Activated CD8-positive, alpha-beta memory T cell treated with anti-CD3 and anti-CD28 coated beads, Interleukin-2, amount 50 U/mL, for 4 hours (primary cell): ENCODE data around the gene OBI1.

Experiments
- DNase-seq: peaks from one replicate; pipeline ENCODE4 v3.0.0-alpha.2; 2020

Gene OBI1

DNA sequence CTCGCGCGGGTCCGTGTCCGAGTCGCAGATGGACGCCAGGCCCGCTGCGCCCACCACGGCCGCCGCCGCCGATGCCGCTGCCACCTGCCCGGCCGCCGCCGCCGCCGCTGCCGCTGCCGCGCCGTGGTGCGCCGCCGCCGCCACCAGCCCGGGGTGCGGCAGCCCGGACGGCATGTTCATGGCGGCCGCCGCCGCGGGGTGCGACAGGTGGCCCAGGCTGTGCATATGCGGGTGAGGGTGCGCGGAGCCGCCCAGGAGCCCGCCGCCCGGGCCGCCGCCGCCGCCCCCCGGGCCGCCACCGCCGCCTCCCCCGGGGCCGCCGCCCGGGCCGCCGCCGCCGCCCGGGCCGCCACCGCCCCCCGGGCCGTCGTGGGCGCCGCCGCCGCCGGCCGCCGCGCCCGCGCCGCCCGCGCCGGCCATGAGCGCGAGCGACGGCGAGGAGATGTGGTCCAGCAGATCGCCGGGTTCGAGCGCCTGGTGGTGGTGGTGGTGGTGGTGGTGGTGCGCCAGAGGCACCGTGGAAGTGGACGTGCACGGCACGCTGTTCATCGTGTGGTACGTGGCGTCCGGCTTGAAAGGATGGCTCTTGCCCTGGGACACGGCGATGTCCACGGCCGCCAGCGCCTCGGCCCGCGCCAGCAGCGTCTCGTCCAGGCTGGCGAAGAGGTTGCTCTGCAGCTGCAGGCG, 56.9 kb downstream of the OBI1 start:
- no peak for DNase-seq

- DNase-seq: no peak
Observed at GRCh38 chr13:78601124-78601873, 57.7 kb downstream of the OBI1 start.

GRCh38 chr13:78600280-78600883, 58.6 kb downstream of the OBI1 start:
- DNase-seq: no peak

DNA sequence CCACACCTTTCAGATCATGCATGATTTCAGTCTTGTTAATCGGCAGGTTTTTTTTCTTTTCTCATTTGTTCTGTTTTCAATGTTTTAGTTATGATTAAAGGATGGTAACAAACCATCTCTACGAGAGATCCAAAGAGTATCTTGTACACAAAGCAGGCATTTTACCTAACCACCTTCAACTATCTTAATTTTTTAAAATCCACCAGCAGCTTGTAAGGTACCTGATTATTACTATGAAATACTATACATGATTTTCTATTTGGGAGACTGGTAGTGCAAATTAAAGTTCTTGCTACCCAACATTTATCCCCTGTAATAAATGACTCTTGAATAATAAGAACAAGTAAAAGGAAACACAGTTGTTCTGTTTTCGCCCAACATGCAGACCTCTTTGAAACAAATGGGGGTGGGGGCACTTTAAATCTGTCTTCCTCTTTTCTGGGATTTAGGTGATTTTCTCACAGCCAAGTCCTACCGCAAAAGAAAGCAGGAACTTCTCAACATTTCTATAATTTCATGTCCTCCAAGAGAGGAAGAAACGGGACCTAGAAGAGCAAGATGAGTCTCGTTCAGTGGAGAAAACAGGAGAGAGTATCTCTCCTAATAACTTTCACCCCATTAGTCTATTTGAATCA, 59.2 kb downstream of the OBI1 start:
- DNase-seq: no peak

DNA sequence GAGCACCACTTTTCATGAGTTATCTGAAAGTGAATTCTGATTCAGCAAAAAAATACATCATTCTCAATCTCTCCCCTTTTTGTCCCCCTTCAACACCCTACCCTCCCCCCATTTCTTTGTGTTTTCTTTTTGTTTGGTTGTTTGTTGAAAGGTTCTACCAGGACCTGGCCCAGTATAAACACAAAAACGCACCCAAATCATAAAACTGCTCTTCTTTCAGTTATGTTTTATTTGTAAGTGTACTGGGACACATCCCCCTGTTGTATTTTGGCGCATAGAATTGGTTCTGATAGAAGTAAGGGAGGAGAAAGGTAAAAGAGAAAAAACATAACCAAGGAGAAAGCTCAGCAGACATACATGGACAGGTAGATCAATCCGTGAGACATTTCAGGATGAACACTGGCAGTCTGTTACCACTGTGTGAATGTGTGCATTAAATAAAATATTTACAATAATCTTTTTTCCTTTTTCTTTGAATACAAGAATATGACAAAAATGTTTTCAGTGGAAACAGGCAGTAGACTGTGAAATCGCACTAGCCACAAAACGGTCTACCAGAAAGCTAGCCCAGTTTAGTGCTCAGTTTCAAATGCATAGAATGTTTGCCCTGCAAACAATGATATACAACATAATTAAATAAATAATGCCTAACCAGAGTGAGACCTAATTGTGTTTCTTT, 59.9 kb downstream of the OBI1 start:
- DNase-seq: no peak

DNA sequence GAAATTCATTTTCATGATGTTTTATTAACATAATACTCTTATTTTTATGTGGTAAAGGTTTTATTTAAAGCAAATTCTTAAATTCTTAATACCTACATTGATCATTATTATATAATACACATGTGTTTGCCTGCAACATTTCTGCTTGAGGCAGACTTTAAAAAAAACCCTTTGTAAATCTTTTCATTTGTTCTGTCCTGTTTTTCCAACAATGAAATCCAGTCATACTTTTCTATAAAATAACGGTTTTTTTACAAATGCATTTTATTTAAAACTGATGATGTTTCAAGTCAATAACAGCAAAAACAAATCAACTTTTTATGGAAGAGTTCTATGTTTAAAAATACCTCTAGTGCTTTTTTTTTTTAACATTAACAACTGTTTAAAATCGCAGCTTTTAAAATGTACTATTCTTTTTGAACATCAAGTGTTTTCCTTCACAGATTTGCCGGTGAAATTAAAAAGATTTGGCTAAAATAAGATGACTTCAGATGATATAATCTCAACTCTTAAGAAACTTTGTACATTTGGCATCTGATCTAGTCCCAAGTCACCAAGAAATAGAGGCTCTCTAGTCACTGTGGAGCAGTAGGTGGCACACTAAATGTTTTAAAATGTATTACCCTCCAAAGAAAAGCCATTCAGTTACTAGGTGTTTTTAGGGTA, 60.7 kb downstream of the OBI1 start:
- no peak for DNase-seq

- DNase-seq: no peak
Observed at GRCh38 chr13:78597602-78597932, 61.4 kb downstream of the OBI1 start.

DNA sequence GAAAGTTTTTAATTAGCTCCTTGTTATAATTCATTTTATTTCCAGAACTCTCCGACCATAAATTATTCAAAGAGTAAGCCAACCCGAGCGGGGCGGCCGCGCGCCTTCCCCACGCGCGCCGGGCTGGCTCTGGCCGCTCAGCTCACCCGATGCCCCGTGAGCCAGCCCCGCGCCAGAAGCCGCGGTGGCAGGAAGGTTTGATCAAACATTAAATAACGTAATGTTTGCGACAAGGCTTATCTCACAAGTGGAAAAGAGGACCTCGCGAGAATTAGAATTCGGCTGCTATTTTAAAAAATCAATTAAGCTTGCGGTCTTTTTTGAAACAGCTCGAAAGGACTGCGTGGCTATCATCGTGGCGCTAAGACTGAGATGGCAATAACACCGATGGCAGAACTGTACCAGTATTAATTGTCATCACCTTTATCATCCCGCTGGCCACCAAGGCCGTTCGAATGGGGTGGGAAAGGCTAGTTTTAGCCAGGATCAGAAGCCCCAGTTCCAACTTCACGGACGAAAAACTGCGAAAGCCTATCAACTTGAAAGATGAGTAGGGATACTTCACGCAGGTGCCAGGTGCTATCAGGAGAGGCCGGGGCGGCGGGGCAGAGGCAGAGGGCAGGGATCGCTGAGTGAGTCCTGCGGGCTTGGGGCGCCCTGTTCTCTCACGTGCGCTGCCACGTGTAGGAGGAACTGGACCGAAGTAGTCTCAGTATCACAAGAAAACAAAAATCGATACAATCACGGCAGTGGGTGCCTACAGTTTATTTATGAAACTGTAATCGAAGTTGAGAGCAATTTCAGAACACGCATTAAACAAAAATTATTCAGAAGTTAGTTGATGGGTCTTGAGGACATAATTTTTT, 62.0 kb downstream of the OBI1 start:
- DNase-seq: no peak

- DNase-seq: no peak
Observed at GRCh38 chr13:78596399-78596735, 62.6 kb downstream of the OBI1 start.

GRCh38 chr13:78595495-78596398, 63.2 kb downstream of the OBI1 start:
- DNase-seq: no peak

GRCh38 chr13:78594456-78594975, 64.4 kb downstream of the OBI1 start:
- no peak for DNase-seq

- no peak for DNase-seq
Observed at GRCh38 chr13:78593652-78594455, 65.1 kb downstream of the OBI1 start.

- DNase-seq: no peak
Observed at GRCh38 chr13:78593129-78593528, 65.8 kb downstream of the OBI1 start.

DNA sequence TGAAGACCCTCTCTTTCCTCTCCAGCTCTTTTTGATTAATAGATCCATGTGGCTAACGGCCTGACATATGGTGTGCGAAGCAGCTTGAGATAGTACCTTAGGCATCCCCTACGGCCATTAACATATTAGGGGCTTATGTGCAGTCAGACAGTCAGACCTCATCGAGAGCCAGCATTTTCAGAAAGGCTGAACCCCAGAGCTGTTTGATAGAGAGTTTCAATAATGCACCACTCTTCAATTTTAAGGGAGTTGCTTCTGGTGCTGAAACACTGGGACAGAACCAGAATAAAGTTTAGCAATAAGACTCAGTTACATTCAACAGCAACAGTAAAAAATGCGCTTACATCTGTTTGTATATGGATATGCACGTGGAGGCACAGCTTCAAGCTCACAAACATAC, 66.4 kb downstream of the OBI1 start:
- DNase-seq: no peak

- no peak for DNase-seq
Observed at GRCh38 chr13:78589206-78589605, 69.7 kb downstream of the OBI1 start.

- no peak for DNase-seq
Observed at GRCh38 chr13:78587395-78587794, 71.6 kb downstream of the OBI1 start.

DNA sequence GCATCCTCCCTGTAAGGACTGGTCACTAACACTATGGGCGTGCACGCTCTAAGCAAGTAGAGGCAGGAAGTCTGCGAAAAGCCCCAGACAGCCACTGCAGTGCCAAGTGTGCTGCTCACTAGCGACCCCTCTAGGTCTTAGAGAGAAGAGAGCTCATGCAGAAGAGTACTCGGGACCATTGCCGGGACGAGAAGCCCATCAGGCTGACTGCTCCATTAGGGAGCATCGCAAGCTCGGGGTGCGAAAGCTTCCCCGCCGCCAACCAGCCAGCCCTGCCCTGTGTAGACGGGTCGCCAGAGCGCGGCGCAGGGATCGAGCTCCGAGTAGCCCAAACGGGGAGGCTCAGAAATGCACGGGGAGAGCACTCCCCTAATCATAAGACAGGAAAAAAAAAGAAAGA, 72.2 kb downstream of the OBI1 start:
- DNase-seq: no peak

- DNase-seq: no peak
Observed at GRCh38 chr13:78576261-78576660, 82.7 kb downstream of the OBI1 start.

DNA sequence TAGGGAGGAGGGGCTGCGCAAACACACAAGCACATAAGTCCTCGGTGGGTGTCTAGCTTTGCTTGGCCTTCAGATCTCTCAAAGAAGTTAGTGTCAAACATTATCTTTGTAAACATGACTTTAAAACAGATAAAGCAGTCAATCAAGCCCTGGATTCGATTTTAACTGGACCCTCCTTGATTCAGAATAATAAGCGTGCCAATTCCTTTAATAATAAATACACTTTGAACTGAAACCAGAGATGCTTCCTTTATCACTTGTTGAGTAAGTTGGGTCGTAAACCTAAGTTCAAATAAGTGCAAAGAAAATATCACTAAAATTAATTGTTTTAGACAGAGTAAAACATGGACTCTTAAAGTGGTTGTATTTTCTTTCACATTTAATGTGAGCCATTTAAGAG, 86.5 kb downstream of the OBI1 start:
- DNase-seq: no peak

DNA sequence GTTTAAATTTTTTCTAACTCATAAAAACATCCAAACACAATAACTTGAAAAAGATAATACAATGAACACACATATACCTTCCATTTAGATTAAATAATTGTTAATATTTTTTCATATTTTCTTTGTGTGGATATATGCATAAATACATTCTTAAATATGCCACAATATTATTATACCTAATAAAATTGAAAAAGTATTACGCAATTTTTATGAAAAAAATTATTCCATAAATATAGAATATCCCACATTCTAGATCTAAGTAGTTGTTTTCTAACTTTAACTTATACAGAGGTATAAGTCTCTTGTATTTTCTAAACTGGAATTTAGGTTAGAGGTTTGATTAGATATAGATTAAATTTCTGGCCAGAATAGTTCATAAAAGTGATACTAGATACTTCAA, 89.9 kb downstream of the OBI1 start:
- DNase-seq: no peak
